DND-41 (cell line): ENCODE measurements around the gene TMEM26.

Experiments
- CTCF ChIP-seq: IDR thresholded peaks from 2 replicates; pipeline ENCODE4 v1.5.1; 2012; ENCODE audit warnings: borderline replicate concordance, low read length, moderate library complexity, mild to moderate bottlenecking; ENCODE audit not compliant: poor library complexity, severe bottlenecking; ENCODE audit errors: extremely low read depth
- EZH2 ChIP-seq: IDR thresholded peaks from 3 replicates; pipeline ENCODE4 v1.6.1; 2012; ENCODE audit warnings: borderline replicate concordance, low read depth, mild to moderate bottlenecking, moderate library complexity, low read length, inconsistent platforms; ENCODE audit not compliant: severe bottlenecking

- no peak for TF ChIP-seq EZH2
- no peak for TF ChIP-seq CTCF
These were observed 7.7 kb upstream of the TMEM26 start for GRCh38 chr10:61460835-61461234.
